ENCODE data around the gene POPDC3.

- no peak for TF ChIP-seq CTCF (conservative IDR thresholded peaks at IDR 0.05; ENCODE audit: low read depth, low read length)
- no peak for TF ChIP-seq EZH2 (IDR thresholded peaks at IDR 0.05; ENCODE audit: borderline replicate concordance, low read depth, low read length, poor library complexity, severe bottlenecking)
Measured at GRCh38 chr6:105215506-105215905, 35.7 kb upstream of the POPDC3 start.
